ENCODE measurements around the gene DCP1B.

GRCh38 chr12:2032506-2032905 lies 28.2 kb upstream of the DCP1B start:
- TF ChIP-seq, protein P1, sequence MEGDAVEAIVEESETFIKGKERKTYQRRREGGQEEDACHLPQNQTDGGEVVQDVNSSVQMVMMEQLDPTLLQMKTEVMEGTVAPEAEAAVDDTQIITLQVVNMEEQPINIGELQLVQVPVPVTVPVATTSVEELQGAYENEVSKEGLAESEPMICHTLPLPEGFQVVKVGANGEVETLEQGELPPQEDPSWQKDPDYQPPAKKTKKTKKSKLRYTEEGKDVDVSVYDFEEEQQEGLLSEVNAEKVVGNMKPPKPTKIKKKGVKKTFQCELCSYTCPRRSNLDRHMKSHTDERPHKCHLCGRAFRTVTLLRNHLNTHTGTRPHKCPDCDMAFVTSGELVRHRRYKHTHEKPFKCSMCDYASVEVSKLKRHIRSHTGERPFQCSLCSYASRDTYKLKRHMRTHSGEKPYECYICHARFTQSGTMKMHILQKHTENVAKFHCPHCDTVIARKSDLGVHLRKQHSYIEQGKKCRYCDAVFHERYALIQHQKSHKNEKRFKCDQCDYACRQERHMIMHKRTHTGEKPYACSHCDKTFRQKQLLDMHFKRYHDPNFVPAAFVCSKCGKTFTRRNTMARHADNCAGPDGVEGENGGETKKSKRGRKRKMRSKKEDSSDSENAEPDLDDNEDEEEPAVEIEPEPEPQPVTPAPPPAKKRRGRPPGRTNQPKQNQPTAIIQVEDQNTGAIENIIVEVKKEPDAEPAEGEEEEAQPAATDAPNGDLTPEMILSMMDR (IDR thresholded peaks at IDR 0.05) = no peak
- TF ChIP-seq POLR2AphosphoS5 (IDR thresholded peaks at IDR 0.05) (peak in 1 of 4 donors; percentile 17), POLR2A (IDR thresholded peaks at IDR 0.05) (no peak)
